ENCODE results near the gene ARFRP1. TPM values are rescaled to one million over a fixed set of nuclear protein-coding genes. Genes with fewer than 3 reads are reported as not detected.

Gene ARFRP1
- total and polyA plus RNA-seq, 2 of the 13 experiments (the other 11 are each of a cell fraction or from before 2014, with no cell fraction given): 32.0 to 51.1 TPM

GRCh38 chr20:63737945-63738686, 30.3 kb upstream of the ARFRP1 start (continued):
- TF ChIP-seq, protein P1, sequence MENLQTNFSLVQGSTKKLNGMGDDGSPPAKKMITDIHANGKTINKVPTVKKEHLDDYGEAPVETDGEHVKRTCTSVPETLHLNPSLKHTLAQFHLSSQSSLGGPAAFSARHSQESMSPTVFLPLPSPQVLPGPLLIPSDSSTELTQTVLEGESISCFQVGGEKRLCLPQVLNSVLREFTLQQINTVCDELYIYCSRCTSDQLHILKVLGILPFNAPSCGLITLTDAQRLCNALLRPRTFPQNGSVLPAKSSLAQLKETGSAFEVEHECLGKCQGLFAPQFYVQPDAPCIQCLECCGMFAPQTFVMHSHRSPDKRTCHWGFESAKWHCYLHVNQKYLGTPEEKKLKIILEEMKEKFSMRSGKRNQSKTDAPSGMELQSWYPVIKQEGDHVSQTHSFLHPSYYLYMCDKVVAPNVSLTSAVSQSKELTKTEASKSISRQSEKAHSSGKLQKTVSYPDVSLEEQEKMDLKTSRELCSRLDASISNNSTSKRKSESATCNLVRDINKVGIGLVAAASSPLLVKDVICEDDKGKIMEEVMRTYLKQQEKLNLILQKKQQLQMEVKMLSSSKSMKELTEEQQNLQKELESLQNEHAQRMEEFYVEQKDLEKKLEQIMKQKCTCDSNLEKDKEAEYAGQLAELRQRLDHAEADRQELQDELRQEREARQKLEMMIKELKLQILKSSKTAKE (CRISPR knock-in tag; IDR thresholded peaks at IDR 0.05; ENCODE audit: borderline replicate concordance): peak; percentile 94
- TF ChIP-seq ZNF562 (CRISPR knock-in tag; IDR thresholded peaks at IDR 0.05; ENCODE audit: borderline replicate concordance): no peak; the same call in 1 of the 2 replicates
- TF ChIP-seq NPAS2 (CRISPR knock-in tag; IDR thresholded peaks at IDR 0.05; ENCODE audit: borderline replicate concordance): no peak
- TF ChIP-seq SETDB1 (CRISPR knock-in tag; IDR thresholded peaks at IDR 0.05; ENCODE audit: borderline replicate concordance): no peak
- peak; percentile 35; the same call in 1 of the 2 replicates for TF ChIP-seq ZKSCAN5 (CRISPR knock-in tag; IDR thresholded peaks at IDR 0.05)
- peak; percentile 63; the same call in 1 of the 2 replicates for TF ChIP-seq ZNF878 (CRISPR knock-in tag; IDR thresholded peaks at IDR 0.05)
- no peak; the same call in 1 of the 2 replicates for TF ChIP-seq ELF1 (CRISPR knock-in tag; IDR thresholded peaks at IDR 0.05)
- TF ChIP-seq E2F2 (CRISPR knock-in tag; IDR thresholded peaks at IDR 0.05; ENCODE audit: borderline replicate concordance): peak; percentile 84
- no peak for TF ChIP-seq TBL1XR1 (IDR thresholded peaks at IDR 0.05; ENCODE audit: borderline replicate concordance, low read length, partially characterized antibody)
- peak; percentile 84; the same call in 1 of the 2 replicates for TF ChIP-seq ZNF724P (CRISPR knock-in tag; IDR thresholded peaks at IDR 0.05; ENCODE audit: borderline replicate concordance)
- peak; percentile 88; the same call in 1 of the 2 replicates for TF ChIP-seq ZNF225 (CRISPR knock-in tag; IDR thresholded peaks at IDR 0.05)
- TF ChIP-seq ZNF138 (CRISPR knock-in tag; IDR thresholded peaks at IDR 0.05; ENCODE audit: low read depth): peak; percentile 86
- no peak for TF ChIP-seq CENPX (CRISPR knock-in tag; IDR thresholded peaks at IDR 0.05)
- TF ChIP-seq ZFX (CRISPR knock-in tag; IDR thresholded peaks at IDR 0.05; ENCODE audit: low read depth): peak; percentile 98
- TF ChIP-seq ZFP91 (CRISPR knock-in tag; IDR thresholded peaks at IDR 0.05; ENCODE audit: borderline replicate concordance): no peak; the same call in 1 of the 2 replicates
- TF ChIP-seq, protein P2, sequence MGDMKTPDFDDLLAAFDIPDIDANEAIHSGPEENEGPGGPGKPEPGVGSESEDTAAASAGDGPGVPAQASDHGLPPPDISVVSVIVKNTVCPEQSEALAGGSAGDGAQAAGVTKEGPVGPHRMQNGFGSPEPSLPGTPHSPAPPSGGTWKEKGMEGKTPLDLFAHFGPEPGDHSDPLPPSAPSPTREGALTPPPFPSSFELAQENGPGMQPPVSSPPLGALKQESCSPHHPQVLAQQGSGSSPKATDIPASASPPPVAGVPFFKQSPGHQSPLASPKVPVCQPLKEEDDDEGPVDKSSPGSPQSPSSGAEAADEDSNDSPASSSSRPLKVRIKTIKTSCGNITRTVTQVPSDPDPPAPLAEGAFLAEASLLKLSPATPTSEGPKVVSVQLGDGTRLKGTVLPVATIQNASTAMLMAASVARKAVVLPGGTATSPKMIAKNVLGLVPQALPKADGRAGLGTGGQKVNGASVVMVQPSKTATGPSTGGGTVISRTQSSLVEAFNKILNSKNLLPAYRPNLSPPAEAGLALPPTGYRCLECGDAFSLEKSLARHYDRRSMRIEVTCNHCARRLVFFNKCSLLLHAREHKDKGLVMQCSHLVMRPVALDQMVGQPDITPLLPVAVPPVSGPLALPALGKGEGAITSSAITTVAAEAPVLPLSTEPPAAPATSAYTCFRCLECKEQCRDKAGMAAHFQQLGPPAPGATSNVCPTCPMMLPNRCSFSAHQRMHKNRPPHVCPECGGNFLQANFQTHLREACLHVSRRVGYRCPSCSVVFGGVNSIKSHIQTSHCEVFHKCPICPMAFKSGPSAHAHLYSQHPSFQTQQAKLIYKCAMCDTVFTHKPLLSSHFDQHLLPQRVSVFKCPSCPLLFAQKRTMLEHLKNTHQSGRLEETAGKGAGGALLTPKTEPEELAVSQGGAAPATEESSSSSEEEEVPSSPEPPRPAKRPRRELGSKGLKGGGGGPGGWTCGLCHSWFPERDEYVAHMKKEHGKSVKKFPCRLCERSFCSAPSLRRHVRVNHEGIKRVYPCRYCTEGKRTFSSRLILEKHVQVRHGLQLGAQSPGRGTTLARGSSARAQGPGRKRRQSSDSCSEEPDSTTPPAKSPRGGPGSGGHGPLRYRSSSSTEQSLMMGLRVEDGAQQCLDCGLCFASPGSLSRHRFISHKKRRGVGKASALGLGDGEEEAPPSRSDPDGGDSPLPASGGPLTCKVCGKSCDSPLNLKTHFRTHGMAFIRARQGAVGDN (CRISPR knock-in tag; IDR thresholded peaks at IDR 0.05): peak; percentile 81
- peak; percentile 69 for TF ChIP-seq REPIN1 (CRISPR knock-in tag; IDR thresholded peaks at IDR 0.05; ENCODE audit: borderline replicate concordance, low read depth)
